COLO668 (cell line): ENCODE data around the gene RAPGEF6.
"Not testable (repeated sequence)": the region's sequence is repeated elsewhere in the genome, so short reads cannot be mapped to it uniquely, and the experiment has no call there.

Experiments used
- DNase-seq: peaks from one replicate; lab custom pipeline; 2025; ENCODE audit not compliant: unreplicated experiment; lab: John Stamatoyannopoulos, UW

The RAPGEF6 gene

DNA sequence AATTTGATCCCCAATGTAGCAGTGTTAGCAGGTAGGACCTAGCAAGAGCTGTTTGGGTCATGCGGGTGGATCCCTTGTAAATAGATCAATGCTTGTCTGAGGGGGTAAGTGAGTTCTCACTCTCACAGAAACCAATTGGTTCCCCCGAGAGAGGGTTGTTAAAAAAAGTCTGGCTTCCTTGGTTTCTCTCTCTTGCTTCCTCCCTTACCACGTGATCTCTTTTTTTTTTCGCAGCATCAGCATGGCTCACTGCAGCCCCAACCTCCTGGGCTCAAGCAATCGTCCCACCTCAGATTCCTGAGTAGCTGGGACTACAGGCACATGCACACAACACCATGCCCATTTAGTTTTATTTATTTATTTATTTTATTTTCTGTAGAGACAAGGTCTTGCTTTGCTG, 26.4 kb downstream of the RAPGEF6 start:
- DNase-seq: no peak

GRCh38 chr5:131607903-131608540, 27.0 kb downstream of the RAPGEF6 start:
- DNase-seq: no peak

DNA sequence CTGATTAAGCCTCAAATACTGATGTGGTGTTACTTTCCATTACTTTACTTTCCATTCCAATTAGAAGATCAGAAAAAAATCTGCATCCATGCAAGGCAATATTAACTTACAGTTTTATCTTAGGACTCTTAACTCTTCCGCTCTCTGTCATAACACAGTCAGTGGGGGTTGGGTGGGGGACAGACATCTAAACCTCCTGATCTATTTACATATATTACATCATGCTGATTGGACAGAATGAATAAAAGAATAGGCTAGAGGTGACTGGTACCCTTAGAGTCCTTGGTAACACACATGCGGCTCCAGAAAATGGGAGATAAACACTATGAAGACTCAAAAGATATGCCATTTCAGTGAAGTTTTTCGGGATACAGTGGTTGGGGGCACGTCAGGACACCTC, 27.6 kb downstream of the RAPGEF6 start:
- DNase-seq: no peak

- DNase-seq: no peak
Observed at GRCh38 chr5:131605086-131605485, 29.9 kb downstream of the RAPGEF6 start.

DNA sequence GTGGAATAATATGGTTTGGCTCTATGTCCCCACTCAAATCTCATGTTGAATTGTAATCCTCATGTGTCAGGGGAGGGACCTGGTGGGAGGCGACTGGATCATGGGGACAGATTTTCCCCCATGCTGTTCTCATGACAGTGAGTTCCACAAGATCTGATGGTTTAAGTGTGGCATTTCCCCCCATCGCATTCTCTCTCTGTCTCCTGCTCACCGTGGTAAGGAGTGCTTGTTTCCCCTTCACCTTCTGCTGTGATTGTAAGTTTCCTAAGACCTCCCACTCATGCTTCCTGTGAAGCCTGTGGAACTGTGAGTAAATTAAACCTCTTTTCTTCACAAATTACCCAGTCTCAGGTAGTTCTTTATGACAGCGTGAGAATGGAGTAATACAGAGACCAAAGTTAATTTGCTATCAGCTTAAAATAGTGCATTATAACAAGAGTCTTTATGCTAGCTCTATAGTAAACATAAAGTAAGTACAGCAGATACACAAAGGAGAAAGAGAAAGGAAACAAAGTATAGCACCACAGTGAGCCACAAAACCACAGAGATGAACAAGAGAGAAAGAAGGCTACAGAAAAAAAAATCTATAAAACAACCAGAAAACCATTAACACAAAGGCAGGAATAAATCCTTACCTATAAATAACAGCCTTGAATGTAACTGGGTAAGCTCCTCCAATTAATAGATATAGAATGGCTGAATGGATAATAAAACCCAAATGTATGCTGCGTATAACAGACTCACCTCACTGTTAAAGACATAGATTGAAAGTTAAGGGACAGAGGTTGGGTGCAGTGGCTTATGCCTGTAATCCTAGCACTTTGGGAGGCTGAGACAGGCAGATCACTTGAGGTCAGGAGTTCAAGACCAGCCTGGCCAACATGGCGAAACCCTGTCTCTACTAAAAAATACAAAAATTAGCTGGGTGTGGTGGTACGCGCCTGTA, 39.7 kb downstream of the RAPGEF6 start:
- DNase-seq: no peak

DNA sequence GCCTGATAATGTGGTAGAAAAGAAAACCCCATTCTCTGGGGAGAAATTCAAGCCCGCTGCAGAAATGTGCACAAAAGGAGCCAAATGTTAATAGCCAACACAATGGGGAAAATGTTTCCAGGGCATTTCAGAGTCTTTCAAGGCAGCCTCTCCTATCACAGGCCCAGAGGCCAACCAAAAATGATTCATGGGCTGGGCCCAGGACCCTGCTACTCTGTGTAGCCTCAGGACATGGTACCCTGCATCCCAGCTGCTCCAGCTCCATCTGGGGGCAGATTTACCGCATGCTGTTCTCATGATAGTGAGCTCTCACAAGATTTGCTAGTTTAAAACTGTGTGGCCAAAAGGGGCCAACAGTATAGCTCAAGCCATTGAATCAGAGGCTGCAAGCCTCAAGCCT, 41.1 kb downstream of the RAPGEF6 start:
- no peak for DNase-seq

- DNase-seq: not testable (repeated sequence)
Observed at GRCh38 chr5:131593436-131593835, 41.6 kb downstream of the RAPGEF6 start.

DNA sequence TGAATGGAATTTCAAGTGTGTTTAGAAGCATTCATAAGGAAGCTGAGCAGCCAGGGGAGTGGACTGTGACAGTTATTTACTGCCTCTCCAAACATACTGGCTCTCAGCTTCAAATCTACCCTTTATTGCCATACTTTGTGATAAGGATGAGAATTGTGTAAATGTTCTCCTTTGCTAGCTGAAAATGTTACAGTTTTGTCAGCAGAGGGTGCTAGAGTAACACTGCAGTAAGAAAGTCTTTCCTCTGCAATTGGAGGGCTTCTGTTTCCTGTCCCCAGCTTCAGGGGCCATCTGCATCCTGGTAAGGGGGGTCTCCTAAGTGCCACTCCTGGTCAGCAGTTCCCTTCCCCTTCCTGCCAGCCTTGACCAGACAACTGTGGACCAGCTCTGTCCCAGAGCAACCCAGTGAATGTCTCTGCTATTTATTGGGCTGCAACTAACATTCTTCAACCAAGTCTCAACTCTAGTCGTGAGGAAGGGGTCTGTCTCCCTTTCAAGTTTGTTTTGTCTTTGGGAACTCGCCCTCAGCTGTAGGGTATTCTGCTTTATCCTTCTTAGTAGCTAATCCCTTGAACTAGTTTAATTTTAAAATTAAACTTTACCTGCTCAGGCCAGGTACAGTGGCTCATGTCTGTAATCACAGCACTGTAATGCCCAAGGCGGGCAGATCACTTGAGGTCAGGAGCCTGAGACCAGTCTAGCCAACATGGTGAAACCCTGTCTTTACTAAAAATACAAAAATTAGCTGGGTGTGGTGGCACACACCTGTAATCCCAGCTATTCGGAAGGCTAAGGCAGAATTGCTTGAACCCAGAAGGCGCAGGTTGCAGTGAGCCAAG, 45.3 kb downstream of the RAPGEF6 start:
- DNase-seq: no peak

GRCh38 chr5:131587541-131587940, 47.5 kb downstream of the RAPGEF6 start:
- DNase-seq: no peak

DNA sequence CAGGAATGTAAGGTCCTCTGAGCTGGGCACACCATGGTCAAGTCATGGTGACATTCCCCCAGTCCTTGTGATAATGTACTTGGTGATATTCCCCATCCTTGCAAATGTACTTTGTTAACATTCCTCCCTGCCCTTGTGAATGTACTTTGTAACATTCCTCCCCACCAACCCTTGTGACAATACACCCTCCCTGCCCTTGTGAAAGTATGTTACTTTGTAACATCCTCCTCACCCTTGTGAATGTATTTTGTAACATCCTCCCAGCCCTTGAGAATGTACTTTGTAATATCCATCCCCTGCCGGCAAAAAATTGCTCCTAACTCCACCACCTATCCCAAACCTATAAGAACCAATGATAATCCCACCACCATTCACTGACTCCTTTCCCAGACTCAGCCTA, 53.3 kb downstream of the RAPGEF6 start:
- DNase-seq: no peak

- DNase-seq: no peak
Observed at GRCh38 chr5:131579917-131580671, 54.9 kb downstream of the RAPGEF6 start.

DNA sequence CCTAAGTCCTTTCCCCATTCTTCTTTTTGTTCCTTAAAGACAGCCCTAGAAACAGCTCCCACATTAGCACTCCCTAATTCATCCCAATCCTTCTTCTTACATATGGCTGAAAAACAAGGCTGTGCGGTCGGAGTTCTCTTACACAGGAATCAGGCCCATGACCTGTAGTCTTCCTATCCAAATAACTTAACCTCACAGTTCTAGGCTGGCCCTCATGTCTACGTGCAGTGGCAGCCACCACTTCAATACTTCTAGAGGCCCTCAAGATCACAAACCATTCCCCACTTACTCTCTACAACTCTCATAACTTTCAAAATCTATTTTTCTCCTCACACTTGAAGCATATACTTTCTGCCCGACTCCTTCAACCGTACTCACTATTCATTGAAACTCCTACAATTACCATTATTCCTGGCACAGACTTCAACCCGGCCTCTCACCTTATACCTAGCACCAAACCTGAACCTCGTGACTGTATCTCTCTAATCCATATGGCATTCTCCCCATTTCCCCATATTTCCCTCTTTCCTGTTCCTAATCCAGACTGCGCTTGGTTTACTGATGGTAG, 59.3 kb downstream of the RAPGEF6 start:
- no peak for DNase-seq

GRCh38 chr5:131571669-131572168, 63.3 kb downstream of the RAPGEF6 start:
- DNase-seq: no peak

DNA sequence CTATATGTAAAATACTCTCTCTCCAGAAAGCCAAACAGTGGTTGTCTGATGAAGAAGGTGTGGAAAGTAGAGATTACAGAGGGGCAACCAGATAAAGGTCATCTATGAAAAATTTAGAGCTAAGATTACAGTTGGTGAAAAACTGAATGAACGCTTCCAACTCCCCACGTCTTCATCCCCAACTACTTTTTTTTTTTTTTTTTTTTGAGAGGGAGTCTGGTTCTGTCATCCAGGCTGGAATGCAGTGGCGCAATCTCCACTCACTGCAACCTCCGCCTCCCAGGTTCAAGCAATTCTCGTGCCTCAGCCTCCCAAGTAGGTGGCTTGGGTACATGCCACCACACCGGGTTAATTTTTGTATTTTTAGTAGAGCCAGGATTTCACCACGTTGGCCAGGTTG, 64.3 kb downstream of the RAPGEF6 start:
- DNase-seq: no peak

- no peak for DNase-seq
Observed at GRCh38 chr5:131564229-131564652, 70.8 kb downstream of the RAPGEF6 start.

DNA sequence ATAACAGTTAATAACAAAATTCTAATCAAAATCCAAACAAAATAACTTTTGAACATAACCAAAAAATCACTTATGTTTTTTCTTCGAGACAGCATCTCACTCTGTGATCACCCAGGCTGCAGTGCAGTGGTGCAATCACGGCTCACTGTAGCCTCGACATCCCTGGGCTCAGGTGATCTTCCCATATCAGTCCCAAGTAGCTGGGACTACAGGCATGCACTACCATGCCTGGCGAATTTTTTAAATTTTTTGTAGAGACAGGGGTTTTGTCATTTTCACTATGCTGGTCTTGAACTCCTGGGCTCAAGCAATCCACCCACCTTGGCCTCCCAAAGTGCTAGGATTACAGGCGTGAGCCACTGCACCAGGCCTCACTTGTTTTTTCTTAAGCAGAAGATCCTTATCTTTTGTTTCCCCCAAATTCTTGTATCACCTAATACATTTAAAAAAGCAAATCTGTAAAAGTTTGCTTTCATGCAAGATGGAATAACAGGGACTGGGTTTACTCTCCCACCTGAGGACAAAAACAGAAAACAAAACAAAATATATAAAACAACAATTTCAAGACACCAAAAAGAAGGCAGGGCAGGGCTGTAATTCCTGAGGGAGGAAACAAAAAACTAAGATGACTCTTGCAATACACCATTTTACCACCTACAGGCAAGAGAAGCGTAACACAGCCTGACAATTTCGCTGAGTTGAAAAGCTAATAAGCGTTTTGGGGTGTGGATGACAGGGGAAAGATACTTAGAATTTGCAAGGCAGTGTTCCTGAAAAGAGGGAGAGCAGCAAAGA, 71.4 kb downstream of the RAPGEF6 start:
- DNase-seq: no peak

GRCh38 chr5:131550606-131551005, 84.4 kb downstream of the RAPGEF6 start:
- DNase-seq: no peak

DNA sequence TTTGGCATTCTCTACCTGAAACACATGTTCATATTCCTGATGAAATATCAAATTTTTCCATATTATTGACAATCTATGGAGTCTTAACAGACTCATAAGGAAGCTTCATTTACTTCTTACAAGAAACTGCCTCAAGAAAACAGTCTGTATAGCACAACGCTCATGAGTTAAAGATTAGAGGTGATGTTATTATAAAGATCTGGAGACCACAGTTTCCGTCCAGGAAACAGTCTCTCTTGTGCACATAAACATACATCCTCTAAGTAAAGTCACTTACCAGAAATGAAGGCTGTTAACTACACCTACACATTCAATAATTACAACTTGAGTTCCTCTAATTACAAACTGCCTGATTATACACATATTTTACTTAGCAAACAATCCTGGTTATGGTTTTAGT, 86.9 kb downstream of the RAPGEF6 start:
- no peak for DNase-seq

DNA sequence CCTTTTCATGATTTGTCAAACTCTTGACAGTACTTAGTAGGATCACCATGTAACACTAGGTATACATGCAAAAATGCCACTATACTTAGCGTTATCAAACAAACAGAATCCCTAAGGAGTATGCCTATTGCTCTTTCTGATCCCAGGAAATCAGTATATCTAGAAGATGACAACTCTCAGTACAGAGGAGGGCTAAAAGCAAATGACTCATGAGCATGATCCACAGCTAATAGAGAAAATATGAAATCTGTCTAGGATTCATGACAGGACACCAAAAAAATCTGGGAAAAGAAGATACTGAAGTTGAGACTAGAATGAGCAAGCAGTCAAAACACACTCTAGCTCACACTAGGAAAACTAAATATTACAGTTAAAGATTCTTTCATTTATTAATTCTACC, 89.2 kb downstream of the RAPGEF6 start:
- no peak for DNase-seq
